GM21529 (cell line): ENCODE results near the gene GSK3B.
"Not testable (repeated sequence)": the region's sequence is repeated elsewhere in the genome, so short reads cannot be mapped to it uniquely, and the experiment has no call there.

ENCODE experiments used
- ATAC-seq: cut with Tn5 transposase; IDR thresholded peaks from one replicate; pipeline ENCODE4 v1.9.1; 2021; ENCODE audit not compliant: unreplicated experiment

Gene GSK3B

DNA sequence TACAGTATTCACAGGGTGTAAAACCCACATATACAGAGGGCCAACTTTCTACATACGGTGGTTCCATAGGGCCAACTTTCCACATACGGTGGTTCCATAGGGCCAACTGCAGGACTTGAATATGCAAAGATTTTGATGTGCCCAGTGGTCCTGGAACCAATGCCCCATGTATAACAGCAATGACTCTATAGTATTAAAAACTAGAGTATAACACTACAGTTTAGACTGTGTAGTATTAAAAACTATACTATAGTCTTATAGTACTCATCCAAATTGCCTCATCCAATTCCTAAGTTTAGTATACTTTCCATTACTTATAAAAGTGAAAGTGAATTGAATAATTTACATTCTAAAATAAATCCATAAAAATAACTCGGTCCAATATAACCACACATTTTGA, 75.9 kb downstream of the GSK3B start:
- no peak for ATAC-seq

DNA sequence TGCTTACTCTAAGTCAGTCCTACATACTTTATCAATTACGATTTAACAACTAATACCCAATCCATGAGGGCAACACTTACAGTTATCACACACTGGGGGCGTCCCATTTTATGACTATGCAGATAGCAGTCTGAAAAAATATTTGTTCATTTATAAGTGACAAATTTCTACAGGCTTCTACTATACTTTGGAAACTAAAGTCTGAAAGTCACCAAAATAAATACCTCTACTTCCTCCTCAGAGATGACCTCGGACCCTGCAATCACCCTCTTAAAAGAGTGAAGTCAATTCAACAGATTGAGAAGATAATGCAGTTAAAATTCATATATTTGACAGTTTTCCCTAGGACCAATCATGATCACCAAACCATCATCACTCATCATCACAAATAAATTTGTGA, 76.6 kb downstream of the GSK3B start:
- ATAC-seq: no peak

DNA sequence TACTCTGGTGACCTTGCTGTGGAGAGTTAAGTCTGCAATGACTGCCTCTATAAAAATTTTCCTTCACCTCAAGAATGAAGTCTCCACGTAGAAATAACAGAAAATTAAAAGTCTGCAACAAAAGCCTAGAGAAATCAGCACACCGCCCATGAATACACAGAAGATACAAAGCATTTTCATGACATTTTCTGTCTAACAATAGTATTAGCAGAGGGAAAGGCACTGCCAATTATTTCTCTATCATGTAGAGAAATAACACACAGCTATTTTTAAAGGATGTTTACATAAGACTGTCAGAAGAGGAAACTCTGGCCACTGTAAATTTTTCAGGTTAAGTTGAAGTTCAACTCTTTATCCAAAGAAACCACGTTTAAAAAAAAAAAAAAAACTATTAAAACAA, 80.8 kb downstream of the GSK3B start:
- no peak for ATAC-seq

DNA sequence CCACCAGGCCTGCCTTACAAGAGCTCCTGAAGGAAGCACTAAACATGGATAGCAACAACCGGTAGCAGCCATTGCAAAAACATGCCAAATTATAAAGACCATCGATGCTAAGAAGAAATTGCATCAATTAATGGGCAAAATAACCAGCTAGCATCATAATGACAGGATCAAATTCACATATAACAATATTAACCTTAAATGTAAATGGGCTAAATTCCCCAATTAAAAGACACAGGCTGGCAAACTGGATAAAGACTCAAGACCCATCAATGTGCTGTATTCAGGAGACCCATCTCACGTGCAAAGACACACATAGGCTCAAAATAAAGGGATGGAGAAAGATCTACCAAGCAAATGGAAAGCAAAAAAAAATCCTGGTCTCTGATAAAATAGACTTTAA, 88.5 kb downstream of the GSK3B start:
- not testable (repeated sequence) for ATAC-seq

DNA sequence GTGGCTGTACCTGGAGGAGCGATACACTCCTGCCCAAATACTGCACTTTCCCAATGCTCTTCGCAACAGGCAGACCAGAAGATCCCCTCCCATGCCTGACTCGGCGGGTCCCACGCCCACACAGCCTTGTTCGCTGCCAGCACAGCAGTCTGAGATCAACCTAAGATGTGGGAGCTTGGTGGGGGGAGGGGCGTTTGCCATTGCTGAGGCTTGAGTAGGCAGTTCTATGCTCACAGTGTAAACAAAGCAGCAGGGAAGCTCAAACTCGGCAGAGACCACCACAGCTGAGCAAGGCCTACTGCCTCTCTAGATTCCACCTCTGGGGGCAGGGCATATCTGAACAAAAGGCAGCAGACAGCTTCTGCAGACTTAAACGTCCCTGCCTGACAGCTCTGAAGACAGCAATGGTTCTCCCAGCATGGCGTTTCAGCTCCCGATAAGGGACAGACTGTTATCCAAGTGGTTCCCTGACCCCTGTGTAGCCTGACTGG, 90.2 kb downstream of the GSK3B start:
- not testable (repeated sequence) for ATAC-seq

DNA sequence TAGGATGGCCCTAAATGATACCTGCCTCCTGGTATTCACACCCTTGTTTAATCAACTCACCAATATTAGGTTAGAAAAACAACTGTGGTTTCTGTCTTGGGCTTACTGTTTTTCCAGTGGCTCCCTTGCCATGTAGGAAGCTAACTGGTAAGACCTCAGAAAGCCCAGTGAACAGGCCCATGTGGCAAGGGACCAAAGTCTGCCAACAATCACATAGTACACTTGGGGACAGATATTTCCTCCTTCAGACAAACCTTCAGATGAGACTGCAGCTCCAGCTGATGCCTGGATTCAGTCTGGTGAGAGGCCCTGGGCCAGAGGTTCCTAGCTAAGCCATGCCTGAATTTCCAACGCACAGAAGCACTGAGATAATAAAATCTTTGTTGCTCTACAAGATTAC, 96.1 kb downstream of the GSK3B start:
- ATAC-seq: no peak

DNA sequence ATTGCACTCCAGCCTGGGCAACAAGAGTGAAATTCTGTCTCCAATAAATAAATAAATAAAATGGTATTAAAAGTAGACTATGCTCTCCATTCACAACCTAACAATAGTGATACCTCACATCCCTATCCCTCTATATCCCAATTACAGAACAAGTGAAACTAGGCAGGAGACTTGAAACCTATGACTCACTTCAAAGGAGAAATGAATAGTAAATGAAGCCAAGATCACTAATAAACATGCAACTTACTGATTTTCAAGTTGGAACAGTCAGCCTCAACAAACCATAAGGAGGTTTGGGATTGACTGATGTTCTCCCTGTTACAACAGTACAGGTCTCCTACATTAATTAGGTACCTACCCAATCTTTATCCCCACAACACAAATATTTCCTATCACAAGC, 103.4 kb downstream of the GSK3B start:
- ATAC-seq: no peak

DNA sequence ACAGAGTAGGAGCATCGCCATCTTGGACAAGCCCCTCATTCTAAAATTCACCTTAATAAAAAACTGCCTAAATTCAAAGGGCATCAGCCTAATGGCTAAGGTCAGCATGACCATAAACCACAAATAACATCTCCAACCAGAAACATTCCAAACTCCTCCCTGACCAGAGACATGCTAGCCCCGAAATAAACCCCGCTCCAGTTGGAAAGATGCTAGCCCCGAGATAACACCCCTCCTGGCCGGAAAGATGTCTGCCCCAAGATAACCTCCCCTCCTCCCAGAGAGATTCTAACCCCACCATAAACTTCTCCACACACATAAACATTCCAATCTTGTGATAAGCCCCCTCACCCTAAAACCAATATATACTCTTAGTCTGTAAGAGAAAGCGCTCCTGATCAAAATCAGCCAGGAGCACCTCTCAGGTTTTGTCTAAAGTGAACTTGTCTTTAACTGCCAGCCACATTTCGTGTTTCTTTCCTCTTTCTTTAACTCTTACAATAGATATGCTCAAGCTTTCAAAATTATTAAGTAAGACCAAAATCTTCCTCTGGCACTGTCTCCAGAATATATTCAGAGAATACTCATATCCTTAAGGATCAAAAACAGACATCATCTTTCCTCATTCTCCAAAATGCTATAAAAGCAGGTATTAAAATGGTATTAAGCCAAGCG, 104.1 kb downstream of the GSK3B start:
- ATAC-seq: no peak

DNA sequence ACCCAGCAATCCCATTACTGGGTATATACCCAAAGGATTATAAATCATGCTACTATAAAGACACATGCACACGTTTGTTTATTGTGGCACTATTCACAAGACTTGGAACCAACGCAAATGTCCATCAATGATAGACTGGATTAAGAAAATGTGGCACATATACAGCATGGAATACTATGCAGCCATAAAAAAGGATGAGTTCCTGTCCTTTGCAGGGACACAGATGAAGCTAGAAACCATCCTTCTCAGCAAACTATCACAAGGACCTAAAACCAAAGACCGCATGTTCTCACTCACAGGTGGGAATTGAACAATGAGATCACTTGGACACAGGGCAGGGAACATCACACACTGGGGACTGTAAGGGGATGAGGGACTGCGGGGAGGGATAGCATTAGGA, 107.4 kb downstream of the GSK3B start:
- not testable (repeated sequence) for ATAC-seq

DNA sequence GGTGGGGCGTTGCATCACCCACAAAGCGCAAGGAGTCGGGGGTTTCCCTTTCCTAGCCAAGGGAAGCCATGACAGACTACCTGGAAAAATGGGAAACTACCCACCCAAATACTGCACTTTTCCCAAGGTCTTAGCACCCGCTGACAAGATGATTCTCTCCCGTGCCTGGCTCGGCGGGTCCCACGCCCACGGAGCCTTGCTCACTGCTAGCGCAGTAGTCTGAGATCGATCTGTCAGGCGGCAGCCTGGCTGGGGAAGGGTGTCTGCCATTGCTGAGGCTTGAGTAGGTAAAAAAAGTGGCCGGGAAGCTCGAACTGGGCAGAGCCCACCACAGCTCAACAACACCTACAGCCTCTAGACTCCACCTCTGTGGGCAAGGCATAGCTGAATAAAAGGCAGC, 112.9 kb downstream of the GSK3B start:
- no peak for ATAC-seq

DNA sequence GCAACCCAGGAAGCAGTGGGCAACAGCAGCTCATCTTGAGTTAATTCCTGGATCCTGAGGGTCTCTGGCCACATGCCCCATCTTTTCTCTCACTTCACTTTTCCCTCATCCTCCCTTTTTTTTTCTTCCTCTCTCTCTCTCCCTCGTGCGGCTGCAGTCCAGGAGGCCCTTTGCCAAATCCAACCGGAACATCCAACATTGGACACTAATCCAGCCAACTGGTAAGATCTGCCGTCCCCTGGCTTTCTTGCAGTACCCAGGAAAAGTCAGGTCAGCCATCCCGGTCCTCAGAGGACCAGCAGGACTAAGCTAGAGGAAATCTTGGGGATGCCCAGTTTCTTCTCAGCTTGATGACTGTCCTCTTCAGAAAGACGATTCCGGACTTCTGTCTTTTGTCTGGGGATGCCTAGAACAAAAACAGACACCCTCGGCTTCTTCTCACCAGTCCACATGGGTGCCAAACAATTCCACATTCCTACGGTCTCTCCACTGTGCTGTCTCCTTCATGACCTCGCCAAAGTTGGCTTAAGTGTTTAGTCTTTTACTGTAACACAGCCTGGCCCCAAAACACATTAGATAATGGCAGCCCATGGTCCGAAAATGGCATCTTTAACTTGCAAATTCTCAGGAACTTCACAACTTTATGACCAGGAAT, 115.6 kb downstream of the GSK3B start:
- no peak for ATAC-seq

DNA sequence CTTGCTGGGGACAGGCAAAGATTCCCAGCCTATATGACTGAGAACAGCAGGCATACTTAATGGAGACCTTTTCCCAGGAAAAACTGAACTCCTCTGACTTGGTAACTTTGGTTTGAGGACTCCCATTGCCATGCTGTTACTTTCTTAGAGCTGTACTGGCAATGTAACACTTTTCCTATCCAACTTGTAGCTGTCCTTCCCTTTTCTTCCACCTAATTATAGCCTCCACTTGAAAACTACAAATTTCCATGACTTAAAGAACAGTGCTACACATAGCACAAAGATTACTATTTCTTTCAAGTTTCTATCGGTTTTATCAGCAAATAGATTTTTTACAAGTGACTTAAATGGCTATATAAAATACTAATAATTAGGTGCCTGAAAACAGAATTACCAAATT, 116.9 kb downstream of the GSK3B start:
- ATAC-seq: no peak

DNA sequence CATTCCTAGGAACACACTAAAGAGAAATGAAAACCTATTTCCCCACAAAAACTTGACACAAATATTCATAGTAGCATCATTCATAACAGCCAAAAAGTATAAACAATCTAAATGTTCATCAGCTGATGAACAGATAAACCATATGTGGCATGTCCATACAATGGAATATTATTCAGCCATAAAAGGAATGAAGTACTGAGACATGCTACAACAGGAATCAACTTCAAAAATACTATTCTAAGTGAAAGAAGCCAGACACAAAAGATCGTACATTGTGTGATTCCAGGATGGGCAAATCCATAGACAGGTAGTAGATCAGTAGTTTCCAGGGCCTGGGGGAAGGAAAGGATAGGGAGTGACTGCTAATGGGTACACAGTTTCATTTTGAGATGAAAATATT, 118.0 kb downstream of the GSK3B start:
- ATAC-seq: no peak

DNA sequence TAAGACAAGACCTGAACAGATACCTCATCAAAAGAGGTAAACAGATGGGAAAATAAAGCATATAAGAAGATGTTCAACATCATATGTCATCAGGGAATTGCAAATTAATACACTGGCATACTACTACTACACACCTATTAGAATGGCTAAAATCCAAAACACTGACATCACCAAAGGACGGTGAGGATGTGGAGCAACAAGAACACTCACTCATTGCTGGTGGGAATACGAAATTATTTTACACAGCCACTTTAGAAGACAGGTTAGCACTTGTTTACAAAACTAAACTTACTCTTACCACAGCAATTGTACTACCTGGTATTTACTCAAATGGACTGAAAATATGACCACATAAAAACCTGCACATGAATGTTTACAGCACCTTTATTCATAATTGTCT, 119.6 kb downstream of the GSK3B start:
- no peak for ATAC-seq

DNA sequence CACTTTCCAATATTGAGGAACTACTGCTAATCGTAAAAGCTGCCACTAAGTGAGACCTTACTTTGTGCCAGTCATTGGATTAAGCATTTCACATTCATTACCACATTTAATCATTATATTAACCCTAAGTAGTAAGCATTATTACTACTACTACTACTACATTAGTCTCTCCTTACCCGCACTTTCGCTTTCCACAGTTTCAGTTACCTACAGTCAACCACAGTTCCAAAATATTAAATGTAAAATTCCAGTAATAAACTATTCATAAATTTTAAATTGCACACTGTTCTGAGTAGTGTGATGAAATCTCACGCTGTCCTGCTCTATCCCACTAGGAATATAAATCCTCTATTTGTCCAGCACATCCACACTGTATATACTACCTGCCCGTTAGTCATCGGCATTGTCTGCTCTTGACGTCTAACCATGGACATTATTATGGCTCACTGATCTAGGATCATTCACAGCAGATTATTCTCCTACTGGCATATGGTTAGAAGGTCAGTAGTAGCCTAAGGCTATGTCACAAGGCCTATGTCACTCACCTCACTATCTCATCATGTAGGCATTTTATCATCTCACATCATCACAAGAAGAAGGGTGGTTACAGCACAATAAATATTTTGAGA, 121.1 kb downstream of the GSK3B start:
- no peak for ATAC-seq

DNA sequence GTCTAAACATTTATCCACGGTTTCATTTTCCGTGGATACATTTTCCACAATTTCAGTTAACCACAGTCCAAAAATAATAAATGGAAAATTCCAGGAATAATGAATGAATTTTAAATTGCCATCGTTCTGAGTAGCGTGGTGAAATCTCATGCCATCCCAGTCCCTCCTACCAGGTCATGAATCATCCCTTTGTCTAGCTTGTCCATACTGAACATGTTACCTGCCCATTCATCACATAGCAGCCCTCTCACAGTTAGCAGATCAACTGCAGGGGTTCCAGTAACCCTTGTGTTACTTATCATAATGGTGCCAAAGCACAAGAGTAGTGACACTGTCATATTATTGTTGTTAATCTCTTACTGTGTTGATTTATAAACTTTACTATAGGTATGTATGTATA, 124.5 kb downstream of the GSK3B start:
- ATAC-seq: no peak

DNA sequence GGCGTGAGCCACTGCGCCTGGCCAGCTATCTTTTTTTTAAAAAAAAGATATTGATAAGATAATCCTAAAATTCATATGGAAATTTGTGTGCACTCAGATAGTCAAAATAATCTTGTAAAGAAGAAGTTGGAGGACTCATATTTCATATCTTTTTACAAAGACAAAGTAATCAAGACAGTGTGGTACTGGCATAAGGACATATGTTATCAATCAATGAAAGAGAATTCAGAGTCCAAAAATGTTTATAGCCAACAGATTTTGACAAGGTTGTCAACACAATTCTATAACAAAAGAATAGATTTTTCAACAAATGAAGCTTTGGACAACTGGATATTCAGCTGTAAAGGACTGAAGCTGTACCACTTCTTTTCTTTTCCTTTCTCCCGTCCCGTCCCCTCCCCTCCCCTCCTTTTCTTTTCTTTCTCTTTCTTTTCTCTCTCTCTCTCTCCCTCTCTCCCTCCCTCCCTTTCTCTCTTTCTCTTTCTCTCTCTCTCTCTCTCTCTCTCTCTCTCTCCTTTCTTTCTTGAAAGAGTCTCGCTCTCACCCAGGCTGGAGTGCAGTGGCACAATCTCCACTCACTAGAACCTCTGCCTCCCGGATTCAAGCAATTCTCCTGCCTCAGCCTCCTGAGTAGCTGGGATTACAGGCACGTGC, 126.8 kb downstream of the GSK3B start:
- no peak for ATAC-seq

DNA sequence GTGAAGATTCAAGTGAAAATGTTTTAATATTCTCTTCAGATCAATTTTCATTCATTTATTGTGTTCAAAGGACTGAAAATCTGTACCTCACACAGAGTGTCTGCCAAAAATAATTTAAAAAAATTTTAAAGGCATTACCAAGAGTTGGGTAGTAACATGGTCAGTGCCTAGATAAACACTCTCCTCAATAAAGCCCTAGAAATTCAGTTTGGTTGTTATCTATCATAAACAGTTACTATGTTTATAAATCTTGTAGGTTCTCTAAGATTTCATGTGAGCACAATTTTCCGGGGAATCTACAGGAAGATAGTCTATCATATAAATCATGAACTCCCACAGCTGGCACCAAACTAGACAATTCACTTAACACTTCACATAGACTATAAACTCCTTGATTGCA, 128.6 kb downstream of the GSK3B start:
- no peak for ATAC-seq

DNA sequence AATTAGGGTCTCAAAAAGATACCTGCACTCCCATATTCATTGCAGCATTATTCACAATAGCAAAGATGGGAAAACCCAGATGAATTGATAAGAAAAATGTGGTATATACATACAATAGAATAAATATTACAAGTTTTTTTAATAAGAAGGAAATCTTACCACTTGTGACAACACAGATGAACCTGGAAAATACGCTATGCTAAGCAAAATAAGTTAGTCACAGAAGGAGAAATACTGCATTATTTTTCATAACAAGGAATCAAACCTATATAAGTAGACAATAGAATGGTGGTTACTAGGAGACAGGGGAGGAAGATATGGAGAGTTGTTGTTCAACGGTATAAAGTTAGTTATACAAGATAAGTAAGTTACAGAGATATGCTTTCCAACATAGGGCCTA, 130.0 kb downstream of the GSK3B start:
- ATAC-seq: no peak

DNA sequence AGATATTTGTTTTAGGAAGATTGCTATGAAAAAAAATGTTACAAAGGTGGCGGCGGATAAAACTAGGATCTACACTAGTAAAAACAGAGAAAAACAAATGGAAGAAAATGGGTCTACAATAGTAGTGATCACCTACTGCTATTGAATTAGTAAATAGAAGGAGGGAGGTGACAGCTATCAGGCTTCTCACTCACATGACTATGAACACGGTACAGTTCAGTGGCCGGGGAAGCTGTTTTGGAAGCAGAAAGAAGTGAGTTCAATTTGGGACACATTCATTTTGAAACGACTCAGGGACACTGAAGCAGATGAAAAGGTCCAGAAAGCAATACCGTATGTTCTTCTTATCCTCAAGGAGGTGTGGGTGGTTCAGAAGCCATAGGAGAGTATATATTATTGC, 138.3 kb downstream of the GSK3B start:
- no peak for ATAC-seq

DNA sequence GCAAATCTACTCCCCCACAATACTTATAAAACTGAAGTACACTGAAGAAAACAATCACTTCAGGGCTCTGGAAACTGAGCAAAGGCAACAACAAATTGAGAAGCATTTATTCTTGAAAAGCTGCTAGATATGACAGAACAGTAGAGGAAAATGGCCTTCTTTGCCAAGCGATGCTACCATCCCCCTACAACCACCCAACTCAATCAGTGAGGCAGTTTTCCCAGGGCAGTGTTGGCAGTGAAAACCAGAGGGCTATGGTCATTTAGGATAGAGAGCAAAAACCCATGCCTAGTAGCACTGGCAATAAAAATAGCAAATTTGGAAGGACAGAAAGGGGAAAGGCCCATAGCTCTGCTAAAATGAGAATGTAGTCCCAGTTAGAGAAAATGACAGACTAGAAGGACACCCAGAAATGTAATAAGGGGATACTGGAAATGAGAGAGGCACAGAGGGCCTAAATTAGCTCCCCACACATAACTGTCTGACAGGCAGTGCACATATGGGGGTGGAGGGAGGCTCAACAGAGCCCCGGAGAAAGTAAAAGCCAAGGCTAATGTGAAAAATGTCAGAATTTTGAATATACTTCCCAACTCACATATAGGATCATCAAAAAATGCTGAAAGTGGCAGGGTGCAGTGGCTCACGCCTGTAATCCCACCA, 143.5 kb downstream of the GSK3B start:
- no peak for ATAC-seq
